GM12865 (cell line): ENCODE measurements around the gene USP53.

Experiments
- DNase-seq: peaks from one replicate; pipeline ENCODE4 v3.0.0; 2010; ENCODE audit warnings: low read depth
- H3K4me3 ChIP-seq: 2 replicates; pipeline ENCODE4 v1.5.1; 2011; ENCODE audit warnings: mild to moderate bottlenecking, low read depth, low read length, control low read depth
- TF ChIP-seq, protein P1 (sequence below): IDR thresholded peaks from 2 replicates; pipeline ENCODE4 v1.5.1; 2011; ENCODE audit warnings: low read length, control low read depth, low read depth, inconsistent platforms; ENCODE audit not compliant: insufficient read depth; ENCODE audit errors: missing control alignments

Gene USP53

DNA sequence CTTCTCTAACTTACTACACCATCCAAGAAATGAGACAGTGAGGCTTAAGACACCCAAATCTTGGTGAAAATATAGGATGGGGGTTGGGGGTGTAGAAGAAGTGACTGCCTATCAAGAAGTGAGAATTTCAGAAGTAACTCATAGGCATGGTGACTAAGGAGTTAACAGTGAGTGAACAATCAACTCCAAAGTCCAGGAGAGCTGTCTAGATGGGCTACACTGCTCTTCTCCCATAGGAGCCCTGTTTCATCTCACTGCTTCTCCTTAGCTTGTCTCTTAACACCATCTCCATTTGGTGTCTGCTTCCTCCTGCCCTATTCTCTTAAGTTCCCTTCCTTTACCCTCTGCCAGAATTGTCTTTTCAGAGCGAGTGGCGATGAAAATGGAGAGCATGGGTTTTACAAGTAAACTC lies 86.8 kb downstream of the USP53 start:
- DNase-seq, result peak; percentile 18
- TF ChIP-seq, protein P1, sequence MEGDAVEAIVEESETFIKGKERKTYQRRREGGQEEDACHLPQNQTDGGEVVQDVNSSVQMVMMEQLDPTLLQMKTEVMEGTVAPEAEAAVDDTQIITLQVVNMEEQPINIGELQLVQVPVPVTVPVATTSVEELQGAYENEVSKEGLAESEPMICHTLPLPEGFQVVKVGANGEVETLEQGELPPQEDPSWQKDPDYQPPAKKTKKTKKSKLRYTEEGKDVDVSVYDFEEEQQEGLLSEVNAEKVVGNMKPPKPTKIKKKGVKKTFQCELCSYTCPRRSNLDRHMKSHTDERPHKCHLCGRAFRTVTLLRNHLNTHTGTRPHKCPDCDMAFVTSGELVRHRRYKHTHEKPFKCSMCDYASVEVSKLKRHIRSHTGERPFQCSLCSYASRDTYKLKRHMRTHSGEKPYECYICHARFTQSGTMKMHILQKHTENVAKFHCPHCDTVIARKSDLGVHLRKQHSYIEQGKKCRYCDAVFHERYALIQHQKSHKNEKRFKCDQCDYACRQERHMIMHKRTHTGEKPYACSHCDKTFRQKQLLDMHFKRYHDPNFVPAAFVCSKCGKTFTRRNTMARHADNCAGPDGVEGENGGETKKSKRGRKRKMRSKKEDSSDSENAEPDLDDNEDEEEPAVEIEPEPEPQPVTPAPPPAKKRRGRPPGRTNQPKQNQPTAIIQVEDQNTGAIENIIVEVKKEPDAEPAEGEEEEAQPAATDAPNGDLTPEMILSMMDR, result no peak
- peak overlapping the region; percentile 74 for H3K4me3 ChIP-seq

DNA sequence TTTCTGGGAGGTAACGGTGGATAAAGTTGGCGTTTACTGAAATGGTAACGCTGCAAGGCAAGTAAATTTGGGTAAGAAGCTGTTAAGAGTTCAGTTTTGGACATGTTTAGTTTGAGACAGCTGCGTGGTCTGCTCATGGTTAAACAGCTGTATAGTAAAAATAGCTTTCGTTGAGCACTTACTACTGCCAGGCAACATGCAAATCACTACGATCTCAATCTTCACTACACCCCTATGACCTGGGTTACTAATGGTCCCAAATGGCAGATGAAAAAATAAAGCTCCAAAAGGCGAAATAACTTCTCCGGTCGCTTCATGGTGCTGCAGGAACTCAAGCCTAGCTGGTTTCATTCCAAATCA lies 87.2 kb downstream of the USP53 start:
- H3K4me3 ChIP-seq, result peak overlapping the region; percentile 74
- TF ChIP-seq, protein P1, result no peak

DNA sequence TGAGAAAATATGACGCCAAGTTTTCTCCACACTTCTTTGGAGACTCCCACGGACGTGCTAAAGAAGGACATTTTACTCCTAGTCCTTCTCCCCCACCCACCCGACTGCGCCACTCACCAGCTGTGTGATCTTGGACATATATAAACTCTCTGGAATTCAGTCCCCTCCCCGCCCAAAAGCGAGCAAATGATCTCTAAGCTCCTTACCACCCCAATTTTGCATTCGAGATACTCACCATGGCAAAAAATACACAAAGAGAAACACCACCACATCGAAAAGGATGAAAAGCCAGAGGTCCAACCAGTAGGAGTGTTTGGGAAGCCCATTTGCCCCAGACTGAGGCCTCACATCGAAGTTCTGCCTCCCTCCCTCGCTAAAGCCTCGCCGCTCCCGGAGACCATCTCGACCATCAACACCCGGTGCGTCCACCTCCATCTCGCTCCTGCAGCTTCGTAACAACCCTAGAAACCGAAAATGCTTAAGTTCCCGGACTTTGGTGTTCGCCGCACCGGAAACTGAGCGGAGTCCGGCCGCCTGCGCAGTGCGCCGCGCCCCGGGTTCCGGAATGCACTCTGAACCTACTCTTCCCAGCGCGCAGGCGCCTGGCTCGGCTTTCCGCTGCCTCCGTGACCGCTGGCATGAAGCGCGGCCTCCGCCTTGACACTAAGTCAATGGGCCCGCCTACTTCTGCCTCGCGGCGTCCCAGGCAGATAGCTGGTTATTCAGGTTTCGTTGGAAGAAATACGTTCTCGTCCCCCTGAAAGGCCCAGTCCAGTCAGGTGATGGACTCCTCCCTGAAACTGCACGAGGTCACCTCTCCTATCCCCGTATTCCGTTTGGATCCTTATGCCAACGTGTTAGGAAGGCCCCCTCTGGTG lies 87.8 kb downstream of the USP53 start:
- DNase-seq, result peak; percentile 96
- H3K4me3 ChIP-seq, result peak overlapping the region; percentile 74
- TF ChIP-seq, protein P1, result no peak

More for the DNA sequence above, 87.2 kb downstream of the USP53 start:
- peak; percentile 66 for DNase-seq

DNA sequence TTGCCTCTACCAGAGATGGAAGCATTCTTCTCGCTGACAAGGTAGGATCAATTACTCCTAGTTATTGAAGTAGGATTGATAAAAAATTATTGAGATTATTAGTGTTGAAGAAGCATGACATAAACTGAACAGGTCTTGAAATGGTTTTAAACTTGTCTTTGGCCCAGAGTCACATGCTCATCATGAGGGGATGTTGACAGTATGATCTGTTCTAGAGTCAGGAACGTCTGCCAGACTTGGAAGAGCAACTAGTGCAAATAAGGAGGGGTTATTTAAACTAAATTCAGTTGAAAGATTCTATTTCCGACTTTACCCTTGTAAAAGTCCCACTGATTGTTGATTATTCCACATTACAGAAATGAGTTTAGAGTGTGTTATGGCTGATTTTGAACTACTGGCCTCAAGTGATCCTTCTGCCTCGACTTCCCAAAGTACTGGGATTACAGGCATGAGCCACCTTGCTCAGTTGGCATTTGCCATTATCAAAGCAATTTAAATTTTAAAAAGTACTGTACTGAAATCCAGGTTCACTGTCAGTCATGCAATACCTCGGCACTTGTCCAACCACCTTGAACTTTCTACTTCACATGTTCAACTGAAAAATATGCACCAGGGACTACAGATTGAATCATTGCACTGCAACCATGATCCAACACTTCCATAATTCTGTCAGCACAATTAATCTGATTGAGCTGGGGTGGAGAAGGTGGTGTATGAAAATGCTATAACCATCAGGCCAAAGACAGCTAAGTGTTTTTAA lies 89.7 kb downstream of the USP53 start:
- TF ChIP-seq, protein P1, result no peak
- H3K4me3 ChIP-seq, result no peak overlapping the region
- no peak for DNase-seq

DNA sequence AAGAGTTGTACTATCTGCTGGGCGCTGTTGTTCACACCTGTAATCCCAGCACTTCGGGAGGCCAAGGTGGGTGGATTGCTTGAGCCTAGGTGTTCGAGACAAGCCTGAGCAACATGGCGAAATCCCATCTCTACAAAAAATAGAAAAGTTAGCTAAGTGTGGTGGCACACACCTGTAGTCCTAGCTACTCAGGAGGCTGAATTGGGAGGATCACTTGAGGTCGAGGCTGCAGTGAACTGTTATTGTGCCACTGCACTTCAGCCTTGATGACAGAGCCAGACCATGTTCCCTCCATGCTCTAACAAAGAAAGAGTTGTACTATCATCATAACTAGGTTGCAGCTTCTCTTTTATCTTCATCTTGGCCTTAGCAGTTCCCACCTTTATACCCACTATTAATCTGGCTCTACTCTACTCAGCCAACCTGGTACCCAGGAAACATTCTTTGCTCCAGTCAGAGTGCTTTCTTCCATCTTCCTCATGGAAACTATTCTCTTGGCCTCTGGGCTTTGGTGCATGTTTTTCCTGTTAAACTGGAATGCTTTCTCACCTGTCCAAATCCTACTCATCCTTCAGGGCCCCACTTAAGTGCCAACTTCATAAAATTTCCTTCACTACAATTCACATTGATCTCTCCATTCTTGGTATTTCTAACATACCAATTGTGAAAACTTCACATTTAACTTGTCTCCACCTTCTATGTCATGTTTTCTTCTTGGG lies 91.2 kb downstream of the USP53 start:
- H3K4me3 ChIP-seq, result no peak overlapping the region
- no peak for DNase-seq
- TF ChIP-seq, protein P1, result no peak

DNA sequence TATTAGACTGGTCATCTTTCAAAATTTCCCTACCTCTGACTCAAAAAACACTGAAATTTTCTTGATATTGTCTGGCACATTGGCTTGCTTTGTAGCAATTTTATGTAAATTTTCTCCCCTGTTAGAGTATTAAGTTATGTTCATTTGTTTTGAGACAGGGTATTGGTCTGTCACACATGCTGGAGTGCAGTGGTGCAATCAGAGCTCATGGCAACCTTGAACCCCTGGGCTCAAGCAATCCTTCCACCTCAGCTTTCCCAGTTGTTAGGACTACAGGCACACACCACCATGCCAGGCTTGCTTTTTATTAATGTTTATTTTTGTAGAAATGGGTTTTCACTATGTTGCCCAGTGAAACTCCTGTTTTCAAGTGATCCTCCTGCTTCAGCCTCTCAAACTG lies 91.9 kb downstream of the USP53 start:
- TF ChIP-seq, protein P1, result no peak
- DNase-seq, result no peak
- H3K4me3 ChIP-seq, result no peak overlapping the region
